ENCODE data around the gene NR4A1.

DNA sequence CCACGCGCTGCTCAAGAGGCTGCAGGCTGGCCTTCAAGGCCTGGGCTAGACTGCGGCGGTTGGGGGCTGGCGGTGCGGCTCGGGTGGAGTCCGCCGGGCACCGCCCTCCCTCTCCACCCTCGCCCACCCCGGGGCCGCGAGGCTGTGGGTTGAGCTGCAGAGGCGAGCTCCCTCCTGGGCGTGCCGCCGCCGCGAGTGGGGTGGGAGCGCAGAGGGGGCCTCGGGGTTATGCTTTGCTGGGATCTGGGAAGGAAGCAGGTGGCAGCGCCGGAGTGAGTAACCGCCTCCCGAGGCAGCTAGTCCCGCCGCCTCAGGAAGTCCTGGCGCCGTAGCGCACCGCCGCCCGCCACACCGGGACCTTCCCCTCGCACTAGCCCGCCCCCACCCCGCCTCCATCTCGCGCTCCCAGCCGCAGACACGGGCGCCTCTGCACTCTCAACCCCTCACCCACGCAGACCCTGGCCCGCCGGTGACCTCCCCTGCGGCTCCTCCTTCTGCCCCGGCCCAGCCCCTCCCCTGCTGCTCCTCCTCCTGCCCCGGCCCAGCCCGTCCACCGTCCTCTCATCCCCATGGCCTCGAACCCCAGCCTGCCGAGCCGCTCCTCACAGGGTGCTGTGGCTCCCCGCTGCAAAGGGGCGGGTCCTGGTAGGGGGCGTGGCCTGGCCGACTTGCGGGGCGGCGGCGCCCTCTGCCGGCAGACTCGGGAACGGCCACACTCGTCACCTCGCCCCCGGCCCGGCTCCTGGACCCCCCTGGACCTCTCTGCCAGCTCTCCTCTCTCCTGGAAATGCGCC, 27.9 kb upstream of the NR4A1 start:
- TF ChIP-seq, protein P1, sequence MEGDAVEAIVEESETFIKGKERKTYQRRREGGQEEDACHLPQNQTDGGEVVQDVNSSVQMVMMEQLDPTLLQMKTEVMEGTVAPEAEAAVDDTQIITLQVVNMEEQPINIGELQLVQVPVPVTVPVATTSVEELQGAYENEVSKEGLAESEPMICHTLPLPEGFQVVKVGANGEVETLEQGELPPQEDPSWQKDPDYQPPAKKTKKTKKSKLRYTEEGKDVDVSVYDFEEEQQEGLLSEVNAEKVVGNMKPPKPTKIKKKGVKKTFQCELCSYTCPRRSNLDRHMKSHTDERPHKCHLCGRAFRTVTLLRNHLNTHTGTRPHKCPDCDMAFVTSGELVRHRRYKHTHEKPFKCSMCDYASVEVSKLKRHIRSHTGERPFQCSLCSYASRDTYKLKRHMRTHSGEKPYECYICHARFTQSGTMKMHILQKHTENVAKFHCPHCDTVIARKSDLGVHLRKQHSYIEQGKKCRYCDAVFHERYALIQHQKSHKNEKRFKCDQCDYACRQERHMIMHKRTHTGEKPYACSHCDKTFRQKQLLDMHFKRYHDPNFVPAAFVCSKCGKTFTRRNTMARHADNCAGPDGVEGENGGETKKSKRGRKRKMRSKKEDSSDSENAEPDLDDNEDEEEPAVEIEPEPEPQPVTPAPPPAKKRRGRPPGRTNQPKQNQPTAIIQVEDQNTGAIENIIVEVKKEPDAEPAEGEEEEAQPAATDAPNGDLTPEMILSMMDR (IDR thresholded peaks at IDR 0.05; ENCODE audit: insufficient read depth, low read length, poor library complexity, severe bottlenecking): peak; percentile 95
- TF ChIP-seq EZH2phosphoT487 (conservative IDR thresholded peaks at IDR 0.05; ENCODE audit: low read length): no peak
